MM.1S (cell line): ENCODE data around the gene FOXN3.

Experiments used
- DNase-seq: peaks from one replicate; pipeline ENCODE4 v3.0.0-alpha.2; 2015
- H2AFZ ChIP-seq: fragments of 300-600 bp; sonication (generic); 2 replicates; pipeline ENCODE4 v1.6.0; 2016; ENCODE audit warnings: antibody characterized with exemption, low read length
- H3F3A ChIP-seq: fragments of 300-600 bp; sonication (generic); 2 replicates; pipeline ENCODE4 v1.6.1; 2016; ENCODE audit warnings: mild to moderate bottlenecking, antibody characterized with exemption, low read length, moderate library complexity, mixed read lengths; ENCODE audit not compliant: insufficient read depth
- H3K27ac ChIP-seq: fragments of 300-600 bp; sonication (generic); 2 replicates; pipeline ENCODE4 v1.5.1; 2016; ENCODE audit warnings: mild to moderate bottlenecking, low read length
- H3K27me3 ChIP-seq: fragments of 300-600 bp; sonication (generic); replicated peaks from 2 replicates; pipeline ENCODE4 v1.6.0; 2016; ENCODE audit warnings: low read length; ENCODE audit not compliant: insufficient read depth
- H3K36me3 ChIP-seq: fragments of 300-600 bp; sonication (generic); replicated peaks from 2 replicates; pipeline ENCODE4 v1.6.1; 2016; ENCODE audit warnings: mild to moderate bottlenecking, low read length, mixed read lengths; ENCODE audit not compliant: insufficient read depth
- H3K4me1 ChIP-seq: fragments of 300-600 bp; sonication (generic); 2 replicates; pipeline ENCODE4 v1.6.1; 2016; ENCODE audit warnings: low read length, mixed read lengths
- H3K4me2 ChIP-seq: fragments of 300-600 bp; sonication (generic); 2 replicates; pipeline ENCODE4 v1.6.0; 2016; ENCODE audit warnings: low read depth, low read length
- H3K4me3 ChIP-seq: fragments of 300-600 bp; sonication (generic); 2 replicates; pipeline ENCODE4 v1.5.1; 2016; ENCODE audit warnings: low read length, mixed read lengths
- H3K79me2 ChIP-seq: fragments of 300-600 bp; sonication (generic); 2 replicates; pipeline ENCODE4 v1.6.1; 2016; ENCODE audit warnings: mixed run types, low read length, mixed read lengths
- H3K9ac ChIP-seq: fragments of 300-600 bp; sonication (generic); 2 replicates; pipeline ENCODE4 v1.6.1; 2016; ENCODE audit warnings: low read length, mixed read lengths
- H3K9me2 ChIP-seq: fragments of 300-600 bp; sonication (generic); replicated peaks from 2 replicates; pipeline ENCODE4 v1.6.1; 2016; ENCODE audit warnings: mild to moderate bottlenecking, low read length, mixed read lengths; ENCODE audit not compliant: insufficient read depth
- H3K9me3 ChIP-seq: fragments of 300-600 bp; sonication (generic); replicated peaks from 2 replicates; pipeline ENCODE4 v1.6.1; 2016; ENCODE audit warnings: mild to moderate bottlenecking, low read length, mixed read lengths; ENCODE audit not compliant: insufficient read depth
- H4K20me1 ChIP-seq: fragments of 300-600 bp; sonication (generic); 2 replicates; pipeline ENCODE4 v1.6.1; 2016; ENCODE audit warnings: mild to moderate bottlenecking, low read length, moderate library complexity, mixed read lengths; ENCODE audit not compliant: insufficient read depth
- CTCF ChIP-seq: fragments of 300-600 bp; sonication (generic); IDR thresholded peaks from 2 replicates; pipeline ENCODE4 v1.5.1; 2016; ENCODE audit warnings: antibody characterized with exemption, low read length, mixed read lengths
- EZH2 ChIP-seq: fragments of 300-600 bp; sonication (generic); optimal IDR thresholded peaks from 2 replicates; pipeline ENCODE3; 2017; ENCODE audit warnings: low read depth, mild to moderate bottlenecking, antibody characterized with exemption, low read length, mixed read lengths
- EZH2phosphoT487 ChIP-seq: fragments of 300-600 bp; sonication (generic); IDR thresholded peaks from 2 replicates; pipeline ENCODE4 v1.6.1; 2018; ENCODE audit warnings: antibody characterized with exemption, low read length

The FOXN3 gene

DNA sequence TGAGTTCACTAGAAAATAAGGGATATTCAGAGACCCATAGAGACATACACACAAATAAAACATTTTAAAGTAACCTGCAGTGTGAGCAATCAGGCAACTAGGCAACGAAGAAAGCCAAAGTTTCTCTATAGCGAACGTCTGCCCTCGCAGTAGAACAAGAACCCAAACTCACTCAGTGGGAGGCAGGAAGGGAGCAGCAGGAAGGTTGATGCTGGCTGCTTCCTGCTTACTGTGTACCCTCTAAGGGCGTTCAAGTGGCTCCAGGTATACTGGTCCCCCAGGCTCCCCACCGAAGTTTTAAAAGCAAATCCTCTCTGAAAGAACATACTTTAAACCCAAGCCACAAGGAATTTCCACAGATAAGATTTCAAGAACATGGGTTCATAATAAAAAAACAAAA is 249.3 kb downstream of the FOXN3 start:
- Histone ChIP-seq H3K4me2 (no peak overlapping the region), H3K79me2 (peaks cover 7% of the 10 kb centered on the region; the same call in 1 of the 2 replicates), H3K27ac (no peak overlapping the region), H3K36me3 (no peaks in the 10 kb centered on the region), H3K27me3 (no peaks in the 10 kb centered on the region), H3K4me1 (peaks cover 8% of the 10 kb centered on the region), H3F3A (peaks cover 19% of the 10 kb centered on the region), H3K9ac (no peak overlapping the region), H3K9me2 (no peaks in the 10 kb centered on the region), H4K20me1 (no peaks in the 10 kb centered on the region), H2AFZ (no peak overlapping the region), H3K4me3 (no peak overlapping the region), H3K9me3 (no peaks in the 10 kb centered on the region)
- TF ChIP-seq CTCF (no peak), EZH2 (no peak), EZH2phosphoT487 (no peak)
- DNase-seq = no peak

DNA sequence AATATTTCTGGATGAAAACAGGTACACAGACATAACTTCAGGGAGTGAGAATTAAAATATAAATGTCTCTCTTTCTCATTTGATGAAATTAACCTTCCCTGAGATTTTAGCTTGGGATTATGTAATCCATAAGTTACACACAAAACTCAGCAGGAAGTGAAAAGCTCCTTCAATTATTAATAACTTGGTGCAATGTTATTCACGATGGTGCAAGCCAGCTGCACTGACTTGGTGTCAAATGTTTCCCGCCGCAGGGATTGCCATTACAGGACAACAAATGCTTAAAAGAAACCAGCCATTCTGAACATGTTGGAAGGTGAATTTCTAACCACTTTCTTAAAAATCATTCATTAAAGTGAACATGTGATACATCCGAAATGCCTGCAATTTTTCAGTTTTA is 250.4 kb downstream of the FOXN3 start:
- Histone ChIP-seq H3K9me2 (no peaks in the 10 kb centered on the region), H3K4me1 (peaks cover 8% of the 10 kb centered on the region), H2AFZ (no peak overlapping the region), H3K9ac (no peak overlapping the region), H3K9me3 (no peaks in the 10 kb centered on the region), H3K36me3 (no peaks in the 10 kb centered on the region), H3K4me3 (peak overlapping the region; percentile 42; the same call in 1 of the 2 replicates), H4K20me1 (no peaks in the 10 kb centered on the region), H3K27ac (peak overlapping the region; percentile 81; the same call in 1 of the 2 replicates), H3K79me2 (peaks cover 7% of the 10 kb centered on the region; the same call in 1 of the 2 replicates), H3K4me2 (peak overlapping the region; percentile 88), H3K27me3 (no peaks in the 10 kb centered on the region), H3F3A (peaks cover 19% of the 10 kb centered on the region)
- TF ChIP-seq EZH2phosphoT487 = no peak
- TF ChIP-seq CTCF = no peak
- no peak for TF ChIP-seq EZH2
- no peak for DNase-seq

GRCh38 chr14:89165189-89166181 is 251.5 kb downstream of the FOXN3 start:
- Histone ChIP-seq H3K9me3 (no peaks in the 10 kb centered on the region), H3K4me1 (peaks cover 8% of the 10 kb centered on the region), H3K36me3 (no peaks in the 10 kb centered on the region), H3K27me3 (no peaks in the 10 kb centered on the region), H3K4me2 (peak overlapping the region; percentile 88), H2AFZ (no peak overlapping the region), H3K9ac (peak overlapping the region; percentile 62), H3K79me2 (peaks cover 7% of the 10 kb centered on the region; the same call in 1 of the 2 replicates), H3K4me3 (peak overlapping the region; percentile 42), H3K9me2 (no peaks in the 10 kb centered on the region), H4K20me1 (no peaks in the 10 kb centered on the region), H3K27ac (peak overlapping the region; percentile 81), H3F3A (peaks cover 19% of the 10 kb centered on the region)
- TF ChIP-seq CTCF (no peak), EZH2 (no peak), EZH2phosphoT487 (no peak)
- peak; percentile 63 for DNase-seq
